Small intestine (tissue), 7 donors: ENCODE measurements around the gene PPOX. TPM values are rescaled to one million over a fixed set of nuclear protein-coding genes. Genes with fewer than 3 reads are reported as not detected.
A peak's percentile ranks its signal among the peaks of the same experiment; 100 is the strongest.

Source experiments
- DNase-seq, 2 donors: peaks; one replicate each; pipeline versions ENCODE4 v3.0.0 to v3.0.0-alpha.2; 2013
- FAIRE-seq: peaks from 2 replicates; lab custom pipeline; 2012; peaks lifted over from hg19 to GRCh38; lab: Jason Lieb, UNC
- H3K27ac ChIP-seq, 3 donors: one replicate each; pipeline ENCODE4 v1.5.1; 2013; ENCODE audit warnings: low read length in 2 of 3, mild to moderate bottlenecking in 2 of 3, control low read depth in 1 of 3, inconsistent platforms in 1 of 3, low read depth in 1 of 3, moderate library complexity in 1 of 3
- H3K27me3 ChIP-seq, 3 donors: one replicate each; pipeline ENCODE4 v1.6.1; 2013; ENCODE audit warnings: low read length in 3 of 3, inconsistent platforms in 1 of 3; ENCODE audit not compliant: control insufficient read depth in 3 of 3, insufficient read depth in 3 of 3
- H3K36me3 ChIP-seq, 3 donors: one replicate each; pipeline ENCODE4 v1.6.1; 2013; ENCODE audit warnings: low read length in 3 of 3, inconsistent platforms in 1 of 3, low read depth in 1 of 3, mild to moderate bottlenecking in 1 of 3, moderate library complexity in 1 of 3; ENCODE audit not compliant: control insufficient read depth in 3 of 3, insufficient read depth in 2 of 3
- H3K4me1 ChIP-seq, 3 donors: one replicate each; pipeline ENCODE4 v1.6.1; 2013; ENCODE audit warnings: low read length in 2 of 3, inconsistent platforms in 1 of 3, low read depth in 1 of 3, mild to moderate bottlenecking in 1 of 3, moderate library complexity in 1 of 3; ENCODE audit not compliant: control insufficient read depth in 3 of 3, insufficient read depth in 2 of 3
- H3K4me3 ChIP-seq, 3 donors: one replicate each; pipeline ENCODE4 v1.5.1; 2013; ENCODE audit warnings: low read length in 3 of 3, control low read depth in 1 of 3, inconsistent platforms in 1 of 3, low read depth in 1 of 3, mild to moderate bottlenecking in 1 of 3, moderate library complexity in 1 of 3
- H3K9me3 ChIP-seq, 2 donors: one replicate each; pipeline ENCODE4 v1.6.1; 2013; ENCODE audit warnings: low read depth in 1 of 2, low read length in 1 of 2; ENCODE audit not compliant: control insufficient read depth in 2 of 2, insufficient read depth in 1 of 2
- WGBS, 3 donors: extraction: QIAGEN DNeasy Blood & Tissue Kit; methylation state at CpG; one replicate each; pipeline ENCODE4 v1.1.7; 2013; 5-methylcytosine and 5-hydroxymethylcytosine counted together
- polyA plus RNA-seq, 4 donors: library from polyadenylated mRNA; stranded (reverse) in 3 of 4; unstranded in 1 of 4; fragments of 200-250 nt in 3 of 4; fragments of 120-200 nt in 1 of 4; gene quantifications; one replicate each; pipeline versions ENCODE4 v1.2.1 to v1.2.3, GENCODE V29; 2013
- donor health status: healthy with polysubstance abuse.
- donor health status: control.
- donor health status: control.
- donor health status: Bipolar disorder and iron deficiency.
- donor health status: healthy.

PPOX gene
- polyA plus RNA-seq, 4 donors: 12.6 to 51.9 (median 18.9) TPM

DNA sequence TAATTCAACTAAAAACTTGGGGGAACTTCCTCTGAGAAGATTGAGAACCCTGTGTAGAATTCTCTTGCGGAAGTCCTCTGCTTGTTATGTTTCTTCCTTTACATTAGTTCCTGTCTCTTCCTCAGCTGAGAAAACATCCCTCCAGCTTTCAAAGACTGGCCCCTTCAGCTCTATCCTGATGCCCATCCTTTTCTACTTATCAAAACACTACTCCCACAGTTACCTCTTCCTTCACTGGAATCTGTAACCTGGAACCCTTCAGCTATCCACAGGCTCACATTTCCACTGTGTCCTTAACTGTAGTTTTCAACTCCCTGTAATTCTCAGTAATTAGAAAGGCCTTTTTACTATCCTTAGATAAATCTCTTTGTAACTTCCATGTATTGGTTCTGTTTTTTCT lies 27.8 kb upstream of the PPOX start:
- H3K9me3 ChIP-seq: no peaks in the 10 kb centered on the region
- H3K36me3 ChIP-seq: peaks cover 0 to 6% (median 0%) of the 10 kb centered on the region in 3 donors
- no peak for FAIRE-seq
- H3K27ac ChIP-seq: no peak overlapping the region
- no peak overlapping the region for H3K4me3 ChIP-seq
- no peak for DNase-seq
- WGBS, 3 donors: 81 to 96% (median 83%) methylated on average over 1 of the region's 1 CpG
- H3K4me1 ChIP-seq: peaks cover 0 to 4% (median 0%) of the 10 kb centered on the region in 3 donors
- no peaks in the 10 kb centered on the region for H3K27me3 ChIP-seq

- H3K4me3 ChIP-seq: no peak overlapping the region
- H3K27me3 ChIP-seq: no peaks in the 10 kb centered on the region
- no peak for FAIRE-seq
- whole genome bisulfite sequencing, 3 donors: 24 to 45% (median 43%) methylated on average over 1 of the region's 1 CpG
- peaks cover 0 to 2% (median 0%) of the 10 kb centered on the region in 3 donors for H3K36me3 ChIP-seq
- H3K9me3 ChIP-seq: no peaks in the 10 kb centered on the region
- H3K4me1 ChIP-seq: no peaks in the 10 kb centered on the region
- no peak overlapping the region for H3K27ac ChIP-seq
- peak; percentile 56 to 67 for DNase-seq
Measured at GRCh38 chr1:161139766-161140165, 26.5 kb upstream of the PPOX start.

- Histone ChIP-seq H3K27ac (no peak overlapping the region), H3K36me3 (no peaks in the 10 kb centered on the region), H3K4me3 (no peak overlapping the region), H3K27me3 (no peaks in the 10 kb centered on the region), H3K4me1 (no peaks in the 10 kb centered on the region), H3K9me3 (no peaks in the 10 kb centered on the region)
- FAIRE-seq: no peak
- DNase-seq: no peak
- WGBS, 3 donors: 95 to 96% (median 96%) methylated on average over 29 of the region's 29 CpGs
Measured at GRCh38 chr1:161140755-161141400, 25.3 kb upstream of the PPOX start.

GRCh38 chr1:161145832-161146231 lies 20.4 kb upstream of the PPOX start:
- no peak for FAIRE-seq
- 58 to 74% (median 73%) methylated on average over 3 of the region's 3 CpGs for WGBS, 3 donors
- H3K36me3 ChIP-seq: no peaks in the 10 kb centered on the region

DNA sequence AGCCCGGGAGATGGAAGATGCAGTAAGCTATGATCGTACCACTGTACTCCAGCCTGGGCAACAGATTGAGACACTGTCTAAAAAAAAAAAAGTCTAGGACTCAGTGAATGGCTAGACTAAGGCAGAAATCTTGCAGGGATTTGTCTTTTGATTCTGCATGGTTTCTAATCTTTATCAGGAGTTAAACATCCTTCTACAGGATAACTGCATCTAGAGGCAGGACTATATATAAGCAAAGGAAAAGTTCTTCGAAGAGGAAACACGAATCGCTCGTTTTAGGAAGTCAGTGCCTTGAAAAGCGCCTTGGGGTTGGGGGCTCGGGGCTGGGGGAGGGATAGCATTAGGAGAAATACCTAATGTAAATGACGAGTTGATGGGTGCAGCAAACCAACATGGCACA lies 13.1 kb upstream of the PPOX start:
- 21 to 24% (median 21%) methylated on average over 9 of the region's 9 CpGs for WGBS, 3 donors
- DNase-seq: no peak
- Histone ChIP-seq H3K27me3 (no peaks in the 10 kb centered on the region), H3K36me3 (peaks cover 0 to 9% (median 0%) of the 10 kb centered on the region in 3 donors), H3K4me1 (peaks cover 0 to 4% (median 2%) of the 10 kb centered on the region in 3 donors), H3K27ac (peak overlapping the region in 2 of 3 donors; percentile 84 to 95), H3K4me3 (peak overlapping the region; percentile 33 to 64 (median 57)), H3K9me3 (no peaks in the 10 kb centered on the region)
- FAIRE-seq: no peak

More at GRCh38 chr1:161145832-161146231, 20.4 kb upstream of the PPOX start:
- no peaks in the 10 kb centered on the region for H3K4me1 ChIP-seq
- no peak overlapping the region for H3K27ac ChIP-seq
- DNase-seq: no peak
- H3K9me3 ChIP-seq: no peaks in the 10 kb centered on the region
- no peaks in the 10 kb centered on the region for H3K27me3 ChIP-seq
- H3K4me3 ChIP-seq: no peak overlapping the region

DNA sequence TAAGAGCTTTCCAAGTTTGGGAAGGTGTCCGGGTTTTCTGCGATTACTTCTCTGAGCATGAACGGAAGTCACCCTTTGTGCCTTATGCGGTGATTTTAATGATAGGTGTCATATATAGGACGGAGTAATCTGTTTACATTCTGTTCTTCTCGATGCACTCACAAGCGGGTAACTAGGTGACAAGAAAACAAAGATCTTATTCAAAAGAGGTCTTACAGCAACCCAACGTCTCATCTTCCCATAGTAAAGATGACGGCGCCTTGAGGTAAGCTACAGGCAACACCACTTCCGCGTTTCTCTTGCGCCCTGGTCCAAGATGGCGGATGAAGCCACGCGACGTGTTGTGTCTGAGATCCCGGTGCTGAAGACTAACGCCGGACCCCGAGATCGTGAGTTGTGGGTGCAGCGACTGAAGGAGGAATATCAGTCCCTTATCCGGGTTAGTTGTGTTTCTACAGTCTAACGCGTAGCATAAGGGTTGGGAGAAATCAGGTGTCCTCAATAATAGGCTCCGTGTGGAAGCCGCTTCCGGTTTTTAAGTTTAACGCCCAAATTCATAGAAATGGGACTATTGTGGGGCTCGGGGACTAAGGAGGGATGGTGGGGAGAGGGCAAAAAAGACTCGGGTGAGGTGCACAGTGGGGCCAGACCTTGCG lies 12.4 kb upstream of the PPOX start, which contains the start of gene UFC1:
Gene UFC1 (plus strand): TSS at position 297 of the 656 bp plus-strand sequence. CDS start 20 bp downstream, at position 317.
- Histone ChIP-seq H3K4me3 (peak within 1 kb of the TSS; percentile 41 to 64 (median 57)), H3K27me3 (no peaks in the 10 kb centered on the region), H3K4me1 (peaks cover 0 to 10% (median 2%) of the 10 kb centered on the region in 3 donors), H3K9me3 (no peaks in the 10 kb centered on the region), H3K36me3 (peaks cover 0 to 15% (median 0%) of the 10 kb centered on the region in 3 donors), H3K27ac (peak within 1 kb of the TSS; percentile 84 to 96 (median 95))
- 0 to 1% (median 0%) methylated on average over 33 of the region's 33 CpGs for WGBS, 3 donors
- FAIRE-seq (no peak), DNase-seq (peak; percentile 88 to 94)

DNA sequence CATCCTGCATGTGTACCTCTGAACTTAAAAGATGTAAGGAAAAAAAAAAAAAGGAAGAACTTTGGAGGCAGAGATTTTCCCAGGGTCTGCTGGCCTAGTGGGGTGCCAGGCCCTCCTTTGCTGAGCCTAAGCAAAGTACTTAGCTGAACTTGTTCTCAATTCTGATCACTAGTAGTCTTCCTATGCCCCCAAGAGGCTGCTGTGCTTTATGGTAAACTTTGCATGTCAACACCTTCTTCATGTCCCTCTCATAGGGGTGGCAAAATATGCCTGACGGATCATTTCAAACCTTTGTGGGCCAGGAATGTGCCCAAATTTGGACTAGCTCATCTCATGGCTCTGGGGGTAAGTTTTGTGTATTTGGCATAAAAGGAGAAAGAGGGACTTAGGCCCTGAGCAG lies 8.4 kb upstream of the PPOX start:
- 94 to 100% (median 96%) methylated on average over 1 of the region's 1 CpG for WGBS, 3 donors

DNA sequence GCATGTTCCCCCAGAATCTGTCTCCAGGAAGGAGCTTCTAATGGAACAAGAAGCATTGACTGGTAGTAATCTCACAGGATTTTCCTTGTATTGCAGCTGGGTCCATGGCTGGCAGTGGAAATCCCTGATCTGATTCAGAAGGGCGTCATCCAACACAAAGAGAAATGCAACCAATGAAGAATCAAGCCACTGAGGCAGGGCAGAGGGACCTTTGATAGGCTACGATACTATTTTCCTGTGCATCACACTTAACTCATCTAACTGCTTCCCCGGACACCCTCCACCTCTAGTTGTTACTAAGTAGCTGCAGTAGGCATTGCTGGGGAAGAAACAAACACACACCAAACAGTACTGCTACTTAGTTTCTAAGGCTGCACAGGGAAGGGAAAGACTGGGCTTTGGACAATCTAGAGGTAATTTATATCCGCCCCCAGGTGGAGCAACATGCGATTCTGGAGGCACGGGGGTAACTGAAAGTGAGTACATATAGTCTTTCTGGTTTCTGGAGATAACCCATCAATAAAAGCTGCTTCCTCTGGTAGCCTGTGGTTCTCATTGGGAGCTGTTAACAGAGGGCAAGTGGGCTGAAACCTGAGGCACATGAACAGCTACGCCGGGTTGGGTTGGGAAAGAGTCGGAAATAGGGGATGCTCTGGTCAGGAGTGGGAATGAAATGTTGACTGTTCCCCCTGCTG lies 7.8 kb upstream of the PPOX start:
- Histone ChIP-seq H3K9me3 (no peaks in the 10 kb centered on the region), H3K27ac (peak overlapping the region in 2 of 3 donors; percentile 77 to 92), H3K36me3 (peaks cover 0 to 43% (median 0%) of the 10 kb centered on the region in 3 donors), H3K4me3 (peak overlapping the region in 2 of 3 donors; percentile 79 to 92), H3K4me1 (peaks cover 0 to 31% (median 2%) of the 10 kb centered on the region in 3 donors), H3K27me3 (no peaks in the 10 kb centered on the region)
- DNase-seq (peak in 1 of 2 donors; percentile 17), FAIRE-seq (no peak)
- WGBS, 3 donors: 54 to 65% (median 59%) methylated on average over 9 of the region's 9 CpGs

More for the DNA sequence above, 8.4 kb upstream of the PPOX start:
- Histone ChIP-seq H3K27me3 (no peaks in the 10 kb centered on the region), H3K27ac (no peak overlapping the region), H3K36me3 (peaks cover 0 to 43% (median 0%) of the 10 kb centered on the region in 3 donors), H3K4me1 (peaks cover 0 to 31% (median 2%) of the 10 kb centered on the region in 3 donors), H3K9me3 (no peaks in the 10 kb centered on the region), H3K4me3 (no peak overlapping the region)
- no peak for FAIRE-seq
- no peak for DNase-seq
